NCI-H526 (cell line): ENCODE measurements around the gene TRIM17.
A peak's percentile ranks its signal among the peaks of the same experiment; 100 is the strongest.
"Not testable (repeated sequence)": the region's sequence is repeated elsewhere in the genome, so short reads cannot be mapped to it uniquely, and the experiment has no call there.

Experiments
- DNase-seq, 2 experiments: peaks; one replicate each; lab custom pipeline; 2025; lab: John Stamatoyannopoulos, UW

Gene TRIM17

DNA sequence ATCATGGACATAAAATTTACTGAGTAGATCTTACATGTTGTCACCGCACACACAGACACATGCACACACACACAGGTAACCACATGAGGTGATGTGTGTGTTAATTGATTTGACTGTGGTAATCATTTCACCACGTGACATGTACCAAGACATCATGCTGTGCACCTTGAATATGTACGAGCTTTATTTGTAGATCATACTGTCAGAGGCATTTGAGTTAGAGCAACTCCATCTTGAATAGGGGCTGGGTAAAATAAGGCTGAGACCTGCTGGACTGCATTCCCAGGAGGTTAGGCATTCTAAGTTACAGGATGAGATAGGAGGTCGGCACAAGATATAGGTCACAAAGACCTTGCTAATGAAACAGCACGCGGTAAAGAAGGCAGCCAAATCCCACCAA, 31.7 kb upstream of the TRIM17 start:
- no peak for DNase-seq

DNA sequence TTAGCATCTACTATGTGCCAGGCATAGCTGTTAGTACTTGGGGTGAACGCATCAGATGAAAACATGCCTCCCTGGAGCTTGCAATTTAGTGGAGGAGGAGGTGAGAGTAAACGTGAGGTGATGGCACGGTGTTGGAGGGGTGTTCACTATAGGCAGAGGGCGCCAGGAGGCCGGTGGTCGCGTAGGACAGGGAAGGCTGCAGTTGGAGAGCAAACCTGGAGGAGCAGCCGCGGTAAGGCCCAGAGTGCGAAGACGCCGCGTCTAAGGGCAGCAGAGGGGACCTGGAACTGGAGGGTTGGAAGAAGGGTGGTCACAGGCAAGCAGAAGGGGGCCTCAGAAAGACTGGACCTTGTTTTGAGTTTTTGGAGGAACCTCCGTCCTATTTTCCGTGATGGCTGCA, 30.2 kb upstream of the TRIM17 start:
- DNase-seq = no peak

DNA sequence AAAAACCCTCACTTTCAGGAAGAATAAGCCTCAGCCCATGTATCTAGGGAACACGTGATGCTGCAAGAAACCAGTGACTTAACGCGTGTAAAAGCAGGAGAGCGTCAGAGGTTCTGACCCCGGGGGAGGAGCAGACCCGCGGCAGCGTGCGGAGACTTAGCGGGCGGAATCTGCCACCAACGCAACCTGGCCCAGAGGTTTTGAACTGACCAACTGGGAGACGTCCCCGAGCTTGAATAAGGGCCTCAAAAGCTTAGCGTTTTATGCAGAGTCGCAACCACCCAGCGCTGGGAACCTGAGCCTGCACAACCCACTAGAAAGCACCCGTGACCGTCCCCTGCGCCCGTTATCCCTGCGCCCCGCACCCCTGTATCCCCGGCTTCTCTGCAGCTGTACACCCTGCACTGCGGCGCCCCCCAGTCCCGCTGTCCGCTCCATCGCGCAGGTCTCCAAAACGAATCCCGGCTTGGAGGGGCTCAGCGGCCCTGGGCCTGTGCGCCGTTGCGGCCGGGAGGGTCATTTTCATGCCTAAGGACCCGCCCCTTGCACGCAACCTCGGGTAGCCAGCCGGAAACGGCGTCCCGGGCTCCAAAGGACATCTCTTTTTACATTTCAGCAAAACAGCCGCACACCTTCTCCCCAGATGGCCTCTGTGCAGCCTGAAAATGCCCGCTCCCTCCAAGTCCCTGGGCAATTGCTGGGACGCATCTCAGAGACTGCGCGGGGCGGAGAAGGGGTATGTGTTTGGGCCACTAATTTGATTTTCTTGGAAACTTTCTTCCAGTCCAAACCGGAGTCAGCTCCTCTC, 29.4 kb upstream of the TRIM17 start:
- peak in 1 of 2 experiments; percentile 12 for DNase-seq

DNA sequence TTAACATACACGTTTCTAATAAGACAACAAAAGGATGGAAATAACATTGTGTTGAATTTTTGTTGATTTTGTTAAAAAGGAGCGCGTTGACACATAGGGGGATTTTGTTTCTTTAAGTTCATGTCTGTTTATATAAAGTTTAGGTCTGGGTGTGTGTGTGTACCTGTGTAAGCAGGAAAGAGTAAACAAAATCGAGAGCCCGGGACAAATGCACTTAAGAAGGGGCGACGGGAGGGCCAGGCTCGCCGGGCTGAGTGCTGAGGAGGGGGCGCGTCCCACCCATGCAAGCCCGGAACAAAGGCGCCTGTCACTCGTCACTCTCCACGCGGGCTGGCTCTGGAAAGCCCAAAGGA, 28.8 kb upstream of the TRIM17 start:
- no peak for DNase-seq

DNA sequence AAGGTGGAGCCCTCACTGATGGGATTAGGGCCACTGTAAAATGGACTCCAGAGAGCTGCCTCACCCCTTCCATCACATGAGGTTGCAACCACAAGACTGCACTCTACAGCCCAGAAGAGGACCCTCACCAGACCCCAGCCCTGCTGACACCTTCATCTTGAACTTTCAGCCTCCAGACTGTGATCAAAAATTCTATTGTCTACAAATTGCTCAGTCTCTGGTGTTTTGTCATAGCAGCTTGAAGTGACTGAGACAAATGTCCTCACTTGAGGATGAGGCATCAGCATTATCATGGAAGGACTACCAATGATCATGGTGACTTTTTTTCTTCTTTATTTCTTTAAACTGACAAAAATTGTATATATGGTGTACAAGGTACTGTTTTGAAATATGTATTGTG, 26.7 kb upstream of the TRIM17 start:
- DNase-seq = no peak

DNA sequence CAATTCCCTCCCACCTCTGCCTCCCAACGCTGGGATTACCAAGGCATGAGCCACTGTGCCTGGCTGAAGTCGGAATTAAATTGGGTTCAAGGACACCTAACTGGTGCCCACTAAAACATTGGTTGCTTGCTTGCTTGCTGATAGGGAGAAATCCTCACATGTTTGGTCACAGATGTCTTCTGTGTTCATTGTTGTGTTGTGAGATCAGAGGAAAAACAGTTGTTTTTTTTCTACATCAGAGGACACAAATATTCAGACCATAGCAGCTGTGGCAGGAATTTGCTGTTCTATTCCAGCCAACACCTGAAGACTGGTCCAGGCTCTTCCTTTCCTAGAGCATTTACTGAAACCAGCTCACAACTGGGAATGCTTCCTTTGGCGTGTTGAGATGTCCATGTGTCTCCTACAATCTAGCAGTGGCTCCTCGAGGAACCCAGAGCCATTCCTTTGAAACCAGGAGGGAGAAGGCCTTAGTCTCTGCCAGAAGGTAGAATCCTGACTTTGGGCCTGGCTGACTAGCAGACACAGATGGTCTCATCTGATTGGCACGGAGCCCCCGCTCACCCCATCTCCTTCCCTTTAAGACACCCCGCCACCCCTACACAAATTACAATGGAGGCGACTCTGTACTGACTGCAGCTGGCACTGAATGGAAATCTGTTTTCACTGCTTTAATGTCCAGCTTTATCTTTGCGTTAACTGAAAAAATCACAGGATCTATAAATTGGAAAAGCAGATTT, 24.3 kb upstream of the TRIM17 start:
- DNase-seq = no peak

DNA sequence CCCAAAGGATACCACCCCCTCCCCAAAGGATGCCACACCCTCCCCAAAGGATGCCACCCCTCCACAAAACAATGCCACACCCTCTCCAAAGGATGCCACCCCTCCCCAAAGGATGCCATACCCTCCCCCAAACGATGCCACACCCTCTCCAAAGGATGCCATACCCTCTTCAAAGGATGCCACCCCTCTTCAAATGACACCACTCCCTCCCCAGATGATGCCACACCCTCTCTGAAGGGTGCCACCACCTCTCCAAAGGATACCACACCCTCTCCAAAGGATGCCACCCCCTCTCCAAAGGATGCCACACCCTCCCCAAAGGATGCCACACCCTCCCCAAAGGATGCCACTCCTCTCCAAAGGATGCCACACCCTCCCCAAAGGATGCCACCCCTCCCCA, 21.6 kb upstream of the TRIM17 start:
- no peak for DNase-seq

DNA sequence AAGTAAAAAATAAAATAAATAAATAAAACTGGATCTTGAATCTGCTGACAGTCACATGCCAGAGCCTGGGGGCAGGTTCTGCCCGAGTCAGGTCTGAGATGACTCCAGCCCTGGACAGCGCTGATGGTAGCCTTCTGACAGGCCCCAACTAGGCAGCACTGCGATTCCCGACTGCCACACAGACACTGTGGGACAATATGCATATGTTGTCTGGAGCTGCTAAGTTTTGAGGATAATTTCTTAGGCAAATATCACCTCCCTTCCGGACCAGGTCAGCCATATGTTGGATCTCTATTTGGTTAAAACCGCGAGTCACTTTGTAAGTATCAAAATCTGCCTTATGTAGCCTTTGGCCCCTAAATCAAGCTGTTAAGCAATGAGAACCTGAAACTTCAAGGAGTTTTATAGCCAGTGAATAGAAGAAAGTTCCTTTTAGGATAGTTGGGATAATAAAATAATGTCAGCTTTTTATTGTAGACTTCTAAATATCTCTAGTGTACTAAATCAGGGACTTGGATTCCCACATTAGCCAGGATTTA, 20.8 kb upstream of the TRIM17 start:
- DNase-seq = no peak

DNA sequence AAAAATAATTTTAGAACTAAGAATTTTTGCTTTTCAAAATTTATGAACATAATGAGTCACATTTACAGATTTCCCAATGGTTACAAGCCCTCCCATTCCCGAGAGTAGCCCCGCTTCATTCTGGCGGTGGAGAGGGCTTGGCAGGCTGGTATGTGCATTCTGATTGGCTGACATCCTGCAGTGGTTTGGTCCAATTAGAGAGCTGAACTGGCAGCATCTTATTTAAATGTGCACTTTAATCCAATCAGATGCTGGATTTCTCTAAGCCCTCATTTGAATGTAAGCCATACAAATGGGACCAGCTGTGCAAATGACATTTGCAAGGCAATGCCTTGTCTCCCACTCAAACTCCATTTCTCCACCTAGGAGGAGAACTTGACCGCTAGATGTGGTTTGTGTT, 18.0 kb upstream of the TRIM17 start:
- peak in 1 of 2 experiments; percentile 34 for DNase-seq

DNA sequence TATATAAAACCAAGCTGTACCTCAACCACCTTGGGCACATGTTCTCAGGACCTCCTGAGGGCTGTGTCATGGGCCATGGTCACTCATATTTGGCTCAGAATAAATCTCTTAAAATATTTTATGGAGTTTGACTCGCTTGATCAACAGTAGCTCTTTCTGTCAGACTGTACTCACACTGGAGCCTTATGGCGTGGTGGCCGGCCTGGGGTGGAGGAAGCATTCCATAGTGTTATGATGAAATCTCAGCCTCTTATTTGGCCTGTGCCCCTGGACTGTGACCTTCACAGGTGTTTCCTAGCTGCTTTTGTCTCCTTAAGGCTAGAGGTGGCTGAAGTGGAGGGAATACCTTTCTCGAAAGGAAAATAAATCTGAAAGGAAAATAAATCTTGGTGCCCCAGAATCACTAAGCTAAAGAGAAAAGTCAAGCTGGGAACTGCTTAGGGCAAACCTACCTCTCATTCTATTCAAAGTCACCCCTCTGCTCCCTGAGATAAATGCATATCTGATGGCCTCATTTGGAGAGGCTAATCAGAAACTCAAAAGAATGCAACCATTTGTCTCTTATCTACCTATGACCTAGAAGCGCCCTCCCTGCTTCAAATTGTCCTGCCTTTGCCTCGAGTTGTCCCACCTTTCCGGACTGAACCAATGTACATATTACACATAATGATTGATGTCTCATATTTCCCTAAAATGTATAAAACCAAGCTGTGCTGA, 16.8 kb upstream of the TRIM17 start:
- not testable (repeated sequence) for DNase-seq

DNA sequence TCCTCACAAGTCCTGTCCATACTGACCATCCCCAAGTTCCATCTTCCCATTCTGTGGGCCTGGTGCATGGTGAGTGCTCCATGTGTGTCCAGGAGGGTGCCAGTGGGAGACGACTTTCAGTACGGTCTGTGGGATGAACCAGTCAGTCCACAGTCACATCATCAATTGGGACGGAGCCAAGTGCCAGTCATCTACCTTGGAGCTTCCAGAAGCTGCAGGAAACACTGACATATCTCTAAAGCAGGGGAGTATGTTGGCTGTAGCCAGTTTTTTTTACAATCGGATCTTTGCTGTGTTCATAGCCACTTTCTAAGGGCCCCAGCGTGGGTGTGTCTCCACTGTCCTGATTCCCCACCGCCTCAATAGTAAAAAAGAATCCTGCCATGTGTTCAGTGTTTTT, 13.6 kb upstream of the TRIM17 start:
- DNase-seq = no peak

DNA sequence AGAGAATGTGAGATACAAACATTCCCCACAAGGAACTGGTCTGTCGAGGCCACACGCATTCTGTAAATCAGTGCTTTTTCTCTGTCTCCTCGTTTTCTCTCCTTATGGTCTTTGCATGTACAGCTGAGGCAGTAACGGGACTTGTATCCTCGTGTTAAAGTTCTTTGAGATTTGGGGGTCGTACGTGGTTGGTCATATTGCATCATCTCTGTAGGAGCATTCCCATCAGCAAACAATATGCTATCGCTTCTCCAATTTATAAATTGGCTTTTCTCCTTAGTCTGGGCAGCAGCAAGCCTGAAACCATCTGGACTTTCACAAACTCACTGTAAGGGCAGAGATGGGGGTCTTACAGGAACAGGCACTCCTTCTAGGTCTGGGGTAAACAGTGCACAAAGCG, 13.0 kb upstream of the TRIM17 start:
- no peak for DNase-seq

DNA sequence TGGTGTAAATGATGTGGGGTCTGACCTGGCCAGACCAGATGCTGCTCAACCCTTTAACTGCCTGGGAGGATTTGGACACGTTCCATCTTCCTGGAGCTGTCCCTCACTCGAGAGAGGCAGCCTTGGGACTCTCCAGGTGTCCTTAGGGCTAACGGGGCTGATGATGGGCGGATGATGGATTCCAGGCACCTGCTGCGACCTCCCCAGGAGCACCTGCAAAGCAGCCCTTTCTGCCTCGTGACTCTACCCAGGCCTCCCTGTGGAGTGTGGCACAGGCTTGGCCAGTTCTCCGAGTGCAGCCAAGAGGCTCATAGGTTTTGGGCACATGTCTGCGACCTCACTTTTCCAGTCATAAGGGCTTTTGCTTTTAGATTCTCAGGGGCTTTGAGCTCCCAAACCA, 12.3 kb upstream of the TRIM17 start:
- no peak for DNase-seq

DNA sequence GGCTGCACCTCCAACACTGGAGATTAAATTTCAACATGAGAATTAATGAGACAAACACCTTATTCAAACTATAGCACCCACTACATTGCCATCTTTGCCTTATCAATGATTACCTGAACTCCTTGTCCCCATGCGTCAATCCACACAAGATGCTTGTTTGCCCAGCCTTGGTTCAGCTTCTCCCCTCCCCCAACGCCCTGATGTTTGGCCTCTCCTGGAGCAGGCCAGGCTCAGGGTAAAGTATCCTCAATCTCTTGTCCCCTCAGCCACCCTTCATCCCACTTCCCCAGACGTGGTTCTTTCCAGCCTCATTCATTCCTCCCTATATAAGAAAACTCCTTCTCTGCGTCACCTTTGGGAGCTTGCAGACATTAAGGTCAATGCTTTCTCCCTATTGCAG, 11.8 kb upstream of the TRIM17 start:
- DNase-seq = no peak

DNA sequence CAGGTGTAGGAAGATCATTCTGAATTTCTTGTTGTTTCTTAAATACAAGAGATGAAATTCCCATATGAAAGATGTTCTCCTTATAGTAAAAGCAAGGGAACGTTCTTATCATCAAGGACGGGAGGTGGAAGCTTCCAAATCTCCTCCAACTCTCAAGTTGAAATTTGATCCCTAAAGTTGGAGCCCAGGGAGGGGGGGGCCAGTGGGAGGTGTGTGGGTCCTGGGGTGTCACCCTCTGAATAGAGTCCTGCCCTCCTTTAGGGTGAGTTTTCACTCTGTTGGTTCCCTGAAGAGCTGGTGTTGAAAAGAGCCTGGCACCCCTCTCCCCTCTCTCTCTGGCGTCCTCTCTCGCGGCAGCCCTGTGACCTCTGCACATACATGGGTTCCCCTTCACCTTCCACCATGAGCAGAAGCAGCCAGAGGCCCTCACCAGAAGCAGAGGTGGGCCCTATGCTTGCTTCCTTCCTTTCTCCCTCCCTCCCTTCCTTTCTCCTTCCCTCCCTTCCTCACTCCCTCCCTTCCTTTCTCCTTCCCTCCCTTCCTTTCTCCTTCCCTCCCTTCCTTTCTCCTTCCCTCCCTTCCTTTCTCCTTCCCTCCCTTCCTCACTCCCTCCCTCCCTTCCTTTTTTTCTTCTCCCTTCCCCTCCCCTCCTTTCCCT, 10.0 kb upstream of the TRIM17 start:
- no peak for DNase-seq

DNA sequence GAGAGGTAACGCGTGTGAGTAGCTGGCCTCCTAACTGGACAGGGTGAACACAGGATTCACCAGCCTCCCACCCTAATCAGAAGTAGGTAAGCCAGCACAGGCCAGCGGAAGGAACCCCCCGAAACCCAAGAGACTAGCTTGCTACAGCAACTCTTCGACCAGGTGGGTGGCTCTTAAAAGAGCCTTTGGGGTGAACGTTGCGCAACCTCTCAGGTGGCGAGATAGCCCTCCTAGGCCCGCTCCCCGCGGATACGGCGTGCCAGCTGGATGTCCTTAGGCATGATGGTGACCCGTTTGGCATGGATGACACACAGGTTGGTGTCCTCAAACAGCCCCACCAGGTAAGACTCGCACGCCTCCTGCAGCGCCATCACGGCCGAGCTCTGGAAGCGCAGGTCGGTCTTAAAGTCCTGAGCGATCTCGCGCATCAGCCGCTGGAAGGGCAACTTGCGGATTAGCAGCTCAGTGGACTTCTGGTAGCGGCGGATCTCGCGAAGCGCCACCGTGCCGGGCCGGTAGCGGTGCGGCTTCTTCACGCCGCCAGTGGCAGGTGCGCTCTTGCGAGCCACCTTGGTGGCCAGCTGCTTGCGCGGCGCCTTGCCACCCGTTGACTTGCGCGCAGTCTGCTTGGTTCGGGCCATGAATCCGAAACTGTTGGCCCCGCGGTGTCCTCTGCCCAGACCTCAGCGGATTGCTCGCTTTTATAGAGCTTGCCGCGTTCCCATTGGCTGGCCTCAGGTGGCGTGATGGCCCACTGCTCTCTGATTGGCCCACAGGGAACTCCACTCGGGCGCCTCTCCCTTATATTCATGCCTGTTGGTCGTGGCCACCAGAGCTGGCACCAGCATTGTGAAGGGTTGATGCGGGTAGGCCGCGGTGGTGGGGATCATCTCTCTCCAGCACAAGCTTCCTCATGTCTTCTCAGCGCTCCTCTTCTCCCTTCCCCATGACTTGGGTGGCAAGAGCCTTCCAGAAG, 8.3 kb upstream of the TRIM17 start:
- no peak for DNase-seq

DNA sequence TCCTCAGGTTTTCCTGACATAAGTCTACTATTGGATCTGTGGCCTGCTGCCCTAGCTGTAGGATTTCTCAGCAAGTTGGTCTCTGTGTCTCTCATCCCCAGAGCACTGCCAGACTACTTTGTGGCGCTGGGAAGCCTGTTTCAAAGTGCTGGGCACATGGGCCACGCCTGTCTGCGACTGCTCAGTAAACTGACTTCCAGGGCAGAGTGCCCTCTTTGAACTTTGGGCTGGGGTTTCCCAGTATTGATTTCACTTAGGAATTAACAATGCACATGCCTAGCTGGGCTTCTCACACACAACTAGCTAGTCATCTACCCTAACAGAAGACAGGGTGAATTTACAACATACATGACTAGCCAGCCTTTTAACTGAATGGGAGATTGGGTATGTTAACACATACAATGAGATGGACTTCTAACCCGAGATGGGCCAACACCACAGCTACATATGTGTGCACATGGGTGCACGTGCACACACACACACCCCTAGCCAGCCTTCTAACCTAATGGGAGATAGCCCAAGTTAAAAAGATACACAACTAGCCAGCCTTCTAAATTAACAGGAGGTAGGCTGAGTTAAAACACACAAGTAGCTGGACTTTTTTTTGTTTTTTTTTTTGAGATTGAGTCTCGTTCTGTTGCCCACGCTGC, 6.9 kb upstream of the TRIM17 start:
- DNase-seq = no peak

DNA sequence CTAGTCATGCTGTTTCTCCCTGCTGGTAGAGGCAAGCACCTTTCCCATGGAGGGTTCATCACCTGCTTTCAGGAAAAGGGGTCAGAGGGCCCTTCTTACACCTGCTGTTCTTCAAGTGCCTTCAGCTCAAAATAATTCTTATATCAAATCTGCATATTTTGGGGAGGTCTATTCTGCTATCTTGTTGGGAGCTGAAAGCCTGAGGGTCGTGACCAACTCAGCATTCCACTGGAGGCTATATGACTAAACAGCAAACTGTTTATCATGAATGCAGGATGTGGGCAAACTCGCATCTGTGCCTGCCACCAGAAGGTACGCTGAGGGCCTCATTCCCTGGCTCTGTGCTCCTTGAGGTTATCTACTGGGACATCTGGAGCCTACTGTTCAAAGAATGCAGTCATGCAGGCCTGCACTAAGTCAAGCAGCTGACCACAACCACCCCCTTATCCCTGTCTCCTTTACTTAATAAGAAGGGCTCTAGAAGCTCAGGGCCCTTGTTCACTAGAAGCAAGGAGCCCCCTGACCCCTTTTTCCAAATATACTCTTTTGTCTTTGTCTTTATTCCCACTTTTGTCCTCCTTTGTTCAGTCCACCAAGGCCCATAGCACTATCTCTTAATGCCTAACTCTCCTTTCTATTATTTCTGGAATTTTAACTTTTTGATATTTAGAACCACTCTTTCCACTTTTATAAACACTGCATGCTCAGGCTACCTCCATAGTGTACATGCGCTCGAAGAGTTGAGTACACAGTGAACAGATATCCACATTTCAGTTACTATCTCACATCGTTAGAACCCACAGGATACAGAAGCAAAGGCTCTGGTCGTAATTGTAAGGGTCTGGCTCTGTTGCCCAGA, 4.5 kb upstream of the TRIM17 start:
- DNase-seq = no peak

DNA sequence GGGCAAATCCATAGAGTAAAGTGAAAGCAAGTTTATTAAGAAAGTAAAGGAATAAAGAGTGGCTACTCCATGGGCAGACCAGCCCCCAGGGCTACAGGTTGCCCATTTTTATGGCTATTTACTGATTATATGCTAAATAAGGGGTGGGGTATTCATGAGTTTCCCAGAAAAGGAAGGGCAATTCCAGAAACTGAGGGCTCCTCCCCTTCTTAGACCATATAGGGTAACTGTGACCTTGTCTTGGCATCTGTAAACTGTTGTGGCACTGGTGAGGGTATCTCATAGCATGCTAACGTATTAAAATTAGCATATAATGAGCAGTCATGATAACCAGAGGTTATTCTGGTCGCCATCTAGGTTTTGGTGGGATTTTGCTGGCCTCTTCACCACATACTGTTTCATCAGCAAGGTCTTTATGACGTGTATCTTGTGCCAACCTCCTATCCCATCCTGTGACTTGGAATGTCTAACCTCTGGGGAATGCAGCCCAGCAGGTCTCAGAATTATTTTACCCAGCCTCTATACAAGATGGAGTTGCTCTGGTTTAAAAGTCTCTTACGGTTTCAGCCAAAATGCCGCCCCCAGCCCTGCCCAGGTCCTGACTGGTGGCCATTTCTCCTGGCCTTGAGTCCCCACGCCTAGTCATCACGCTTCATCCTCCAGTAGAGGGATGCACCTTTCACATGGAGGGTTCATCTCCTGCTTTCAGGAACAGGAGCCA, 982 bp upstream of the TRIM17 start:
- no peak for DNase-seq
